ENCODE measurements around the gene DPP7.
A peak's percentile ranks its signal among the peaks of the same experiment; 100 is the strongest.

DPP7 gene

DNA sequence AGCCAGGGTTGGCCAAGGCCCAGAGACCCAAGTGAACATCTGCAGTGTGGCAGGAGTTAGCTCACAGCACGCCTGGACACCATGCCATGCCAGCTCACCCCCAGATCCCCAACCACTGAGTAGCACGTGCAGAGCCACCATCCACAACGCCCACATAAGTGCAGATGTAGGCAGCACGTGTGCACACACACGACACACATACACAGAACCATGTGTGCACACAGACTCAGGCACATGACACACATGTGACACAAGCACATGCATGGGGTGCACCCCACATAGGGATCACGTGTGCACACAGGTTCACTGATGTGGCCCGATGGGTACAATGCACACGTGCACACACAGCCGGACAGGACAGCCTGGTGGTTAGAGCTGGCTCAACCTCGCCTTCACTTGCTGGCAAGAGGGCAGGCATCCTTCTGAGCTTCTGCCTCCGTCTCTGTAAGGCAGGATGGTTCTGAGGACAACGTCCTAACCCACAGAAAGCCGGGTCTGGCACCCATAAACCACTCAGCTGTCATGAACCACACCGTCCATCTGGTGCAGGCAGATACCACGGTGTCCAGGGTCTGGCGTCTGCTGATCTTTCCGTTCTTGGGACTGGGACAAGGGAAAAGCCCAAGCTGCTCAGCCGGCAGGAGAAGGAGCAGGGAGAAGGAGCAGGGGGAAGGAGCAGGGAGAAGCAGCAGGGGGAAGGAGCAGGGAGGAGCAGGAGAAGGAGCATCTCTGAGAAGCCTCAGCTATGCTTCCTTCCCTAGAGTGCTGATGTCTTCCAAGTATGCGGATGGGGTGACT lies 43.3 kb upstream of the DPP7 start:
- Histone ChIP-seq H3K9me3 (ENCODE audit: control insufficient read depth, insufficient read depth, low read length) (no peaks in the 10 kb centered on the region), H3K27me3 (ENCODE audit: control insufficient read depth, insufficient read depth, low read length) (peaks cover 73% of the 10 kb centered on the region), H3K4me1 (ENCODE audit: control insufficient read depth, insufficient read depth, low read length) (no peaks in the 10 kb centered on the region), H3K9ac (ENCODE audit: low read depth, low read length) (no peak overlapping the region), H3K36me3 (ENCODE audit: control insufficient read depth, insufficient read depth, low read length) (no peaks in the 10 kb centered on the region), H3K4me3 (ENCODE audit: low read depth, low read length) (no peak overlapping the region)

DNA sequence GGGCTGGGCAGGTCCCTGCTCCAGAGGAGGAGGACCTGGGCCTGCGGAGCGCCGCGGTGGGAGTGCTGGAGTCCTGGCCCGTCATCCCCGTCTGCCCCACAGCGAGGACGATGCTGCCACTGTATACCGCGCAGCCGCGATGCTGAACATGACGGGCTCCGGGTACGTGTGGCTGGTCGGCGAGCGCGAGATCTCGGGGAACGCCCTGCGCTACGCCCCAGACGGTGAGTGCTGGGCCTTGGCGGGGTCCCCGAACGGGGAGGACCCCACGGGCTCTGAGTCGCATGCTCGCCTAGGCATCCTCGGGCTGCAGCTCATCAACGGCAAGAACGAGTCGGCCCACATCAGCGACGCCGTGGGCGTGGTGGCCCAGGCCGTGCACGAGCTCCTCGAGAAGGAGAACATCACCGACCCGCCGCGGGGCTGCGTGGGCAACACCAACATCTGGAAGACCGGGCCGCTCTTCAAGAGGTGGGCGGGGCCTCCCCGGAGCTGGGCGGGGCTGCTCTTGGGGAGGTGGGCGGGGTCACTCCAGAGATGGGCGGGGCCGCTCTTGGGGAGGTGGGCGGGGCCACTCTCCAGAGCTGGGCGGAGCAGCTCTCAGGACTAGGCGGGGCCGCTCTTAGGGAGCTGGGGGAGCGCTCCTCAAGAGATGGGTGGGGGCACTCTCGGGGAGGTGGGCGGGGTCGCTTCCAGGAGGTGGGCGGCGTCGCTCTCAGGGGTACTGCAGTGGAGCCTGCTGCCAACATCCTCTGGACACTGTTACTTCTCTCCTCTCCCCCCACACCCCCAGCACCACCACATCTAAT lies 42.2 kb upstream of the DPP7 start:
- peak overlapping the region; percentile 61 for H3K4me3 ChIP-seq (ENCODE audit: low read depth, low read length)
- no peak overlapping the region for H3K9ac ChIP-seq (ENCODE audit: low read depth, low read length)
- peaks cover 65% of the 10 kb centered on the region for H3K27me3 ChIP-seq (ENCODE audit: control insufficient read depth, insufficient read depth, low read length)
- H3K9me3 ChIP-seq (ENCODE audit: control insufficient read depth, insufficient read depth, low read length) = no peaks in the 10 kb centered on the region
- no peaks in the 10 kb centered on the region for H3K4me1 ChIP-seq (ENCODE audit: control insufficient read depth, insufficient read depth, low read length)
- no peaks in the 10 kb centered on the region for H3K36me3 ChIP-seq (ENCODE audit: control insufficient read depth, insufficient read depth, low read length)

DNA sequence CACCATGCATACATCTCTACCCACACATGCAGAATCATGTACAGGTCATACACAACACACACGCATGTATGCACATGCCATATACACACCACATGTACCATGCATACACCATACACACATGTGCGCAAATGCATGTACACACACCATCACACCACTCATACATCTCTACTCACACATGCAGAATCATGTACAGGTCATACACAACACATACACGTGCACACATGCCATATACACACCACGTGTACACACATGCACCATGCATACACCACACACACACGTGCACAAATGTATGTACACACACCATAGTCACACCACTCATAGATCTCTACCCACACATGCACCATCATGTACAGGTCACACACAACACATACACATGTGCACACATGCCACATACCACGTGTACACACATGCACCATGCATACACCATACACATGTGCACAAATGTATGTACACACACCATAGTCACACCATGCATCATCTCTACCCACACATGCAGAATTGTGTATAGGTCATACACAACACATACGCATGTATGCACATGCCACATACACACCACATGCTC lies 38.4 kb upstream of the DPP7 start:
- no peak overlapping the region for H3K9ac ChIP-seq (ENCODE audit: low read depth, low read length)
- H3K36me3 ChIP-seq (ENCODE audit: control insufficient read depth, insufficient read depth, low read length) = no peaks in the 10 kb centered on the region
- peaks cover 36% of the 10 kb centered on the region for H3K27me3 ChIP-seq (ENCODE audit: control insufficient read depth, insufficient read depth, low read length)
- no peak overlapping the region for H3K4me3 ChIP-seq (ENCODE audit: low read depth, low read length)
- H3K9me3 ChIP-seq (ENCODE audit: control insufficient read depth, insufficient read depth, low read length) = no peaks in the 10 kb centered on the region
- H3K4me1 ChIP-seq (ENCODE audit: control insufficient read depth, insufficient read depth, low read length) = no peaks in the 10 kb centered on the region

DNA sequence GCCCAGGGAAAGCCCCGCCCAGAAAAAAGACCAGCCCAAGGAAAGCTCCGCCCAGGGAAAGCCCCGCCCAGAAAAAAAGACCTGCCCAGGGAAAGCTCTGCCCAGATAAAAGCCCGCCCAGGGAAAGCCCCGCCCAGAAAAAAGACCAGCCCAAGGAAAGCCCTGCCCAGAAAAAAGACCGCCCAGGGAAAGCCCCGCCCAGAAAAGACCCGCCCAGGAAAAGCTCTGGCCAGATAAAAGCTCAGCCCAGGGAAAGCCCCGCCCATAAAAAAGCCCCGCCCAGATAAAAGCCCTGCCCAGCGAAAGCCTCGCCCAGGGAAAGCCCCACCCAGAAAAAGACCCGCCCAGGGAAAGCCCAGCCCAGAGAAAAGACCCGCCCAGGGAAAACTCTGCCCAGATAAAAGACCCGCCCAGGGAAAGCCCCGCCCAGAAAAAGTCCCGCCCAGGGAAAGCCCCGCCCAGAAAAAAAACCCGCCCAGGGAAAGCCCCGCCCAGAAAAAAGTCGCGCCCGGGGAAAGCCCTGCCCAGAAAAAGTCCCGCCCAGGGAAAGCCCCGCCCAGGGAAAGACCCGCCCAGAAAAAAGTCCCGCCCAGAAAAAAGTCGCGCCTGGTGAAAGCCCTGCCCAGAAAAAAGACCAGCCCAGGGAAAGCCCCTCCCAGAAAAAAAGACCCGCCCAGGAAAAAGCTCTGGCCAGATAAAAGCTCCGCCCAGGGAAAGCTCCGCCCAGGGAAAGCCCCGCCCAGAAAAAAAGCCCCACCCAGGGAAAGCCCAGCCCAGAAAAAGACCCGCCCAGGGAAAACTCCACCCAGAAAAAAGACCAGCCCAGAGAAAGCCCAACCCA lies 36.3 kb upstream of the DPP7 start:
- Histone ChIP-seq H3K4me1 (ENCODE audit: control insufficient read depth, insufficient read depth, low read length) (no peaks in the 10 kb centered on the region), H3K9me3 (ENCODE audit: control insufficient read depth, insufficient read depth, low read length) (no peaks in the 10 kb centered on the region), H3K4me3 (ENCODE audit: low read depth, low read length) (no peak overlapping the region), H3K36me3 (ENCODE audit: control insufficient read depth, insufficient read depth, low read length) (no peaks in the 10 kb centered on the region), H3K27me3 (ENCODE audit: control insufficient read depth, insufficient read depth, low read length) (peaks cover 19% of the 10 kb centered on the region), H3K9ac (ENCODE audit: low read depth, low read length) (no peak overlapping the region)

DNA sequence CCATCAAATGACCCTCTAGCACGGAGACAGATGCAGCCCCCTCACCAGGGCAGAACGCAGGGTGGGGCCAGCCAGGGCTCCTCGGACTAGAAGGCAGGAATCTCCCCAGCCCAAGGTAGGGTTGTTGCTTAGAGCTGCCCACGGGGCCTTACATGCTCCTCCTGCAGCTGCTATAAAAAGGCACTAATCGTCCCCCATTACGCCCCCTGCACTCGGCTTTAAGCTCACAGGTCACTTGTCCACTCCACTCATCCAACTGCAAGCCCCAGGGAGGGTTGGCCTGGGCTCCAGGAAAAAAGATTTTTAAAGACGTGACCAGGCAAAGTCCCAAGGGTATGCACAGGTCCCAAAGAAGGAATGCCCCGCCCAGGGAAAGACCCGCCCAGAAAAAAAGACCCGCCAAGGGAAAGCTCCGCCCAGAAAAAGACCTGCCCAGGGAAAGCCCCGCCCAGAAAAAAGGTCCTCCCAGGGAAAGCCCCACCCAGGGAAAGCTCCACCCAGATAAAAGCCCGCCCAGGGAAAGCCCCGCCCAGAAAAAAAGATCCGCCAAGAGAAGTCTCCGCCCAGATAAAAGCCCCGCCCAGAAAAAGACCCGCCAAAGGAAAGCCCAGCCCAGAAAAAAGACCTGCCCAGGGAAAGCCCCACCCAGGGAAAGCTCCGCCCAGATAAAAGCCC lies 35.5 kb upstream of the DPP7 start:
- Histone ChIP-seq H3K36me3 (ENCODE audit: control insufficient read depth, insufficient read depth, low read length) (no peaks in the 10 kb centered on the region), H3K9me3 (ENCODE audit: control insufficient read depth, insufficient read depth, low read length) (no peaks in the 10 kb centered on the region), H3K4me1 (ENCODE audit: control insufficient read depth, insufficient read depth, low read length) (no peaks in the 10 kb centered on the region), H3K4me3 (ENCODE audit: low read depth, low read length) (no peak overlapping the region), H3K9ac (ENCODE audit: low read depth, low read length) (peak overlapping the region; percentile 16), H3K27me3 (ENCODE audit: control insufficient read depth, insufficient read depth, low read length) (peaks cover 12% of the 10 kb centered on the region)

DNA sequence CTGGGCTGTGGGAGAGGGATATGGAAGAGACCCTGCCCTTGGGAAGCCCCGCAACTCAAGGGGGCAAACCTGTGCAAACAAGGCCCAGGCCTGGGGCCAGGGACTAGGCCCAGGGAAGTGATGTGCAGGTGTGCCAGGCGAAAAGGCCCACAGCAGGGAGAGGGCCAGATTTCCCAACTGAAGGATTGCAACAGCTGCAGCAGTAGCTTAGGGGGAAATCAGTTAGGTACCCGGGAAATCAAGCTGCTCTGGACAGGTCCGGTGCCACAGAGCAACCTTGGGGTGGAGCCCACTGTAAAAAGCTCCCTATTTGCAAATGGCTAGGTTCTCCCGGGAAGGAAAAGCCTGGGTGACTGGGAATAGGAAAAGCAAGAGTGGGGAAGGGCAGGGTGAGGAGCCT lies 34.8 kb upstream of the DPP7 start:
- Histone ChIP-seq H3K9ac (ENCODE audit: low read depth, low read length) (no peak overlapping the region), H3K4me3 (ENCODE audit: low read depth, low read length) (no peak overlapping the region), H3K9me3 (ENCODE audit: control insufficient read depth, insufficient read depth, low read length) (no peaks in the 10 kb centered on the region), H3K27me3 (ENCODE audit: control insufficient read depth, insufficient read depth, low read length) (peaks cover 7% of the 10 kb centered on the region), H3K4me1 (ENCODE audit: control insufficient read depth, insufficient read depth, low read length) (no peaks in the 10 kb centered on the region), H3K36me3 (ENCODE audit: control insufficient read depth, insufficient read depth, low read length) (no peaks in the 10 kb centered on the region)

DNA sequence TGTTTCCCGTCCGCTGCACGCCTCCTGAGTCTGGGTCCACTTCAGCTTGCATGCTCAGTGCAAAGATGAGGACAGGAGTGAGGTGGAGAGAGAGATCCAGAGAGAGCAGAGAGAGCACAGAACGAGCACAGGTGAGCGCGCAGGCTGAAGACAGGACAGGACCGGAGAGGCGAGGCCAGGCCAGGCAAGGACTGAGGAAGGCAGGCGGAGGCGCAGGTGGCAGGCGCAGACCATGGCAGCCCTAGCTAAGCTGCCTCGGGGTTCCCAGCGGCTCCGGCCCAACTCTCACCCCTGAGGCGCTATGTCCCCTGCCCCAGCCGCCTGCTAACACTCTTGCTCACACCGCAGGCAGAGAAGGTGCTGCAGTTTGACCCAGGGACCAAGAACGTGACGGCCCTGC lies 34.1 kb upstream of the DPP7 start:
- Histone ChIP-seq H3K9me3 (ENCODE audit: control insufficient read depth, insufficient read depth, low read length) (no peaks in the 10 kb centered on the region), H3K36me3 (ENCODE audit: control insufficient read depth, insufficient read depth, low read length) (no peaks in the 10 kb centered on the region), H3K4me1 (ENCODE audit: control insufficient read depth, insufficient read depth, low read length) (no peaks in the 10 kb centered on the region), H3K27me3 (ENCODE audit: control insufficient read depth, insufficient read depth, low read length) (peaks cover 7% of the 10 kb centered on the region), H3K9ac (ENCODE audit: low read depth, low read length) (no peak overlapping the region), H3K4me3 (ENCODE audit: low read depth, low read length) (no peak overlapping the region)

DNA sequence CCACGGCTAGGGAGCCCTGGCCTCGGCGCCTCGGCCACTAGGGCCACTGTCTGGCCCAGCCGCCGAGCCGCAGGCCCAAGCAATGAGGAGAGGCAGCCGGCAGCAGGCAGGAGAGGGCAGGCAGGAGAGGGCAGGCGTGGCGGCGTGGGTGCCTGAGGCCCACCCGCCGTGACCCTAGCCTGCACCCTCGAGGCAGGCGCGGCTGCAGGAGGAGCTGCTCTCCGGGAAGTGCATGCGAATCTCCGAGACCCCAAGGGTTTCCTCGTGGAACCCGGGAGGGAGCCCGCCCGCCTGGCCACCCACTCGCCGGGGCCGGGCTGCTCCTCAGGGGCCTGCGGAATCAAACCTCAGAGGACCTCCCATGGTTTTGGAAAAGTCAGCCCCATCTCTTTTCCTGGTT lies 33.7 kb upstream of the DPP7 start:
- Histone ChIP-seq H3K4me1 (ENCODE audit: control insufficient read depth, insufficient read depth, low read length) (no peaks in the 10 kb centered on the region), H3K9me3 (ENCODE audit: control insufficient read depth, insufficient read depth, low read length) (no peaks in the 10 kb centered on the region), H3K4me3 (ENCODE audit: low read depth, low read length) (no peak overlapping the region), H3K9ac (ENCODE audit: low read depth, low read length) (no peak overlapping the region), H3K36me3 (ENCODE audit: control insufficient read depth, insufficient read depth, low read length) (no peaks in the 10 kb centered on the region), H3K27me3 (ENCODE audit: control insufficient read depth, insufficient read depth, low read length) (peaks cover 7% of the 10 kb centered on the region)

DNA sequence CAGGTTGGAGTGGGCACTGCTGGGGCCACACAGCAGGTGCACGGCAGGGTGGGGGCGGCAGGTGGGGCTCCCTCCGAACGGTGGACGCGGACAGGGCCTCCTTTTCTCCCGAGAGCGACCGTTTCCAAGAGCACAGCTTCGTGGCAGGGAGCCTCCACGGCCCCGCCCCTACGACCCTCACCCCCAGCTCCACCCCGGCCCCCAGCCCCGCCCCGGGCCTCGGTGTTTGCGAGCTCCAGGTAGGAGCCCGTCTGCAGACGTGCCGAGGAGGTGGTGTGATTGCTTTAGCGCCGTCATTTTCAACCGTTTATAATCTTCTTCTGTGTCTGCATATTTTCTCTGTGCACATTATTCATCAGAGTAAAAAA lies 33.2 kb upstream of the DPP7 start:
- H3K36me3 ChIP-seq (ENCODE audit: control insufficient read depth, insufficient read depth, low read length) = no peaks in the 10 kb centered on the region
- H3K9me3 ChIP-seq (ENCODE audit: control insufficient read depth, insufficient read depth, low read length) = no peaks in the 10 kb centered on the region
- H3K4me3 ChIP-seq (ENCODE audit: low read depth, low read length) = no peak overlapping the region
- H3K27me3 ChIP-seq (ENCODE audit: control insufficient read depth, insufficient read depth, low read length) = peaks cover 4% of the 10 kb centered on the region
- H3K9ac ChIP-seq (ENCODE audit: low read depth, low read length) = no peak overlapping the region
- H3K4me1 ChIP-seq (ENCODE audit: control insufficient read depth, insufficient read depth, low read length) = no peaks in the 10 kb centered on the region

DNA sequence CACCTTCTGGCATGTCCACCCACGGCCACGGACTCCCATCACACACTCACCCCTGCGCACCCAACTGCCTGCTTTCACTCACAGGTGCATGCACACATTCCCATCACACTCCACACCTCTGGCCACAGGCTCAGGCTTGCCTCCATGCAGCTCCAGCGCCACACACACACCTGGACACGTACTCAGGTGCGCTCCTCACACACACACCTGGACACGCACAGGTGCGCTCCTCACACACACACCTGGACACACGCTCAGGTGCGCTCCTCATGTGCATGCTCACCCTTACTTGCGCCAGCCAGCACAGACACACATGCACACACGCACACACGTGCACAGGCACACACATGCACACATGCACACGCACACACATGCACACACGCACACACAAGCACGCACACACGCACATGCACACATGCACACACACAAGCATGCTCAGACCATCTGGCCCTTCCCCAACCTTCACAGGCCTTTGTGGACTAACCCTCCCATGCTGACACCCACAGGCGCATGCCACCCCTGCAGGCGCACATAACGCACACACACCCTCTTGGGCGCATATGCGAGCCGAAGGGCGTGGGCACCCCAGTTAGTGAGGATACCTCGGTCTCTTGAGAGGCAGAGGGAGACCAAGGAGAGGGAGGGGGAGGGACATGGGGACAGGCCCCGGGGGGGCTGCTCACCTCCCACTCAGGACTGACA lies 32.7 kb upstream of the DPP7 start:
- Histone ChIP-seq H3K4me3 (ENCODE audit: low read depth, low read length) (no peak overlapping the region), H3K9me3 (ENCODE audit: control insufficient read depth, insufficient read depth, low read length) (no peaks in the 10 kb centered on the region), H3K27me3 (ENCODE audit: control insufficient read depth, insufficient read depth, low read length) (peaks cover 7% of the 10 kb centered on the region), H3K9ac (ENCODE audit: low read depth, low read length) (no peak overlapping the region), H3K36me3 (ENCODE audit: control insufficient read depth, insufficient read depth, low read length) (no peaks in the 10 kb centered on the region), H3K4me1 (ENCODE audit: control insufficient read depth, insufficient read depth, low read length) (no peaks in the 10 kb centered on the region)

Measured in iPS-15b (cell line).